CD4-positive, alpha-beta T cell (primary cell): ENCODE results near the gene PLA2G2D. TPM values are rescaled to one million over a fixed set of nuclear protein-coding genes. Genes with fewer than 3 reads are reported as not detected.

Experiments used
- ATAC-seq: fragments of 200-7000 bp; cut with Tn5 transposase; one replicate; pipeline ENCODE4 v1.10.0; 2022; ENCODE audit warnings: mild to moderate bottlenecking; ENCODE audit not compliant: poor library complexity
- CTCF ChIA-PET: fragments of 350-600 bp; sonication (Branson Sonifier 250); formaldehyde crosslinking; loops from one replicate; lab custom pipeline; 2021; ENCODE audit warnings: antibody characterized with exemption, inconsistent platforms; lab: Charles Lee
- POLR2A ChIA-PET: fragments of 350-600 bp; sonication (Branson Sonifier 250); formaldehyde crosslinking; loops from one replicate; lab custom pipeline; 2021; ENCODE audit warnings: antibody characterized with exemption, inconsistent platforms; lab: Charles Lee
- DNase-seq, 14 experiments: peaks; one replicate each; pipeline ENCODE4 v3.0.0-alpha.2; 2013 to 2020; ENCODE audit warnings: mixed read lengths in 2 of 14
- H3K27ac ChIP-seq, 2 donors: one replicate each; pipeline versions ENCODE4 v1.5.1 to v1.7.0; 2013; ENCODE audit warnings: low read length in 2 of 2, low read depth in 1 of 2, mild to moderate bottlenecking in 1 of 2
- H3K27me3 ChIP-seq, 2 experiments: 1 replicate in 1 of 2; 2 replicates in 1 of 2; pipeline versions ENCODE4 v1.6.1 to v1.7.0; 2013; ENCODE audit warnings: low read length in 2 of 2, control low read depth in 1 of 2, mild to moderate bottlenecking in 1 of 2, moderate library complexity in 1 of 2; ENCODE audit not compliant: insufficient read depth in 2 of 2, control insufficient read depth in 1 of 2
- H3K36me3 ChIP-seq: one replicate; pipeline ENCODE4 v1.6.1; 2013; ENCODE audit warnings: low read length, control low read depth; ENCODE audit not compliant: insufficient read depth
- H3K4me1 ChIP-seq: one replicate; pipeline ENCODE4 v1.6.1; 2013; ENCODE audit warnings: low read length, control low read depth; ENCODE audit not compliant: insufficient read depth
- H3K4me3 ChIP-seq: one replicate; pipeline ENCODE4 v1.5.1; 2013; ENCODE audit warnings: mild to moderate bottlenecking, low read length, moderate library complexity
- H3K9me3 ChIP-seq, 2 experiments: 1 replicate in 1 of 2; 2 replicates in 1 of 2; pipeline versions ENCODE4 v1.6.1 to v1.7.0; 2013; ENCODE audit warnings: low read length in 2 of 2, mild to moderate bottlenecking in 2 of 2, control low read depth in 1 of 2, moderate library complexity in 1 of 2; ENCODE audit not compliant: control insufficient read depth in 1 of 2, insufficient read depth in 1 of 2
- H3K27ac Mint-ChIP-seq: one replicate; pipeline ENCODE4 v1.8.0; 2020; ENCODE audit warnings: mixed read lengths
- H3K27me3 Mint-ChIP-seq: one replicate; pipeline ENCODE4 v1.8.0; 2021; ENCODE audit warnings: mixed read lengths
- H3K36me3 Mint-ChIP-seq: one replicate; pipeline ENCODE4 v1.8.0; 2021; ENCODE audit warnings: low read depth, mixed read lengths
- H3K4me1 Mint-ChIP-seq: one replicate; pipeline ENCODE4 v1.8.0; 2021; ENCODE audit warnings: low read depth, mixed read lengths
- H3K4me3 Mint-ChIP-seq: one replicate; pipeline ENCODE4 v1.8.0; 2020; ENCODE audit warnings: mild to moderate bottlenecking, mixed read lengths
- H3K9me3 Mint-ChIP-seq: one replicate; pipeline ENCODE4 v1.8.0; 2020; ENCODE audit warnings: mixed read lengths
- CTCF ChIP-seq: fragments of 200-600 bp; IDR thresholded peaks from one replicate; pipeline ENCODE4 v1.8.0; 2022; ENCODE audit warnings: antibody characterized with exemption, mild to moderate bottlenecking
- intact Hi-C, 2 experiments: fragments of 100-400 bp; cut with DNase I in 1 of 2; cut with micrococcal nuclease in 1 of 2; formaldehyde crosslinking; loops; one replicate each; pipeline versions ENCODE4 v1.15.1 to v1.9.0; 2023 to 2025; cut with DNase I, micrococcal nuclease
- total RNA-seq, 174 experiments: library from RNA in 2 of 174; stranded (reverse) in 2 of 174; gene quantifications; one replicate each; pipeline ENCODE4 v1.2.3 and lab custom pipeline; 2021 to 2026

Gene PLA2G2D
- total RNA-seq, 2 experiments from 2014 or later: not detected

- H3K4me1 Mint-ChIP-seq: no peaks in the 10 kb centered on the region
- H3K27ac Mint-ChIP-seq: no peak overlapping the region
- H3K4me3 ChIP-seq: no peak overlapping the region
- ChIA-PET CTCF (no interaction called here), POLR2A (no interaction called here)
- intact Hi-C loops: no loop called here
- H3K4me1 ChIP-seq: no peaks in the 10 kb centered on the region
- H3K27me3 ChIP-seq: peaks cover 0 to 12% of the 10 kb centered on the region in 2 experiments
- ATAC-seq (no peak), DNase-seq (no peak)
- no peaks in the 10 kb centered on the region for H3K9me3 ChIP-seq
- H3K9me3 Mint-ChIP-seq: no peaks in the 10 kb centered on the region
- no peak overlapping the region for H3K4me3 Mint-ChIP-seq
- no peak overlapping the region for H3K27ac ChIP-seq
- no peaks in the 10 kb centered on the region for H3K36me3 Mint-ChIP-seq
- H3K27me3 Mint-ChIP-seq: peaks cover 16% of the 10 kb centered on the region
- H3K36me3 ChIP-seq: no peaks in the 10 kb centered on the region
- TF ChIP-seq CTCF: no peak
Measured at GRCh38 chr1:20138346-20138745, 19.0 kb upstream of the PLA2G2D start.

GRCh38 chr1:20137604-20138003, 18.3 kb upstream of the PLA2G2D start:
- DNase-seq: no peak
- no peak for ATAC-seq
- Mint-ChIP-seq H3K27me3 (peaks cover 20% of the 10 kb centered on the region), H3K4me3 (no peak overlapping the region), H3K4me1 (no peaks in the 10 kb centered on the region), H3K27ac (no peak overlapping the region), H3K9me3 (no peaks in the 10 kb centered on the region), H3K36me3 (no peaks in the 10 kb centered on the region)
- H3K4me3 ChIP-seq: no peak overlapping the region
- no peaks in the 10 kb centered on the region for H3K9me3 ChIP-seq
- intact Hi-C loops: no loop called here
- no peaks in the 10 kb centered on the region for H3K36me3 ChIP-seq
- TF ChIP-seq CTCF: no peak
- H3K27ac ChIP-seq: no peak overlapping the region
- CTCF ChIA-PET: no interaction called here
- no peaks in the 10 kb centered on the region for H3K4me1 ChIP-seq
- POLR2A ChIA-PET: no interaction called here
- H3K27me3 ChIP-seq: peaks cover 0 to 12% of the 10 kb centered on the region in 2 experiments

GRCh38 chr1:20137055-20137454, 17.7 kb upstream of the PLA2G2D start:
- ATAC-seq (no peak), DNase-seq (no peak)
- Histone ChIP-seq H3K4me1 (no peaks in the 10 kb centered on the region), H3K27me3 (peaks cover 0 to 12% of the 10 kb centered on the region in 2 experiments), H3K4me3 (no peak overlapping the region), H3K27ac (no peak overlapping the region), H3K36me3 (no peaks in the 10 kb centered on the region), H3K9me3 (no peaks in the 10 kb centered on the region)
- TF ChIP-seq CTCF: no peak
- CTCF ChIA-PET: no interaction called here
- H3K36me3 Mint-ChIP-seq: no peaks in the 10 kb centered on the region
- intact Hi-C loops: no loop called here
- peaks cover 24% of the 10 kb centered on the region for H3K27me3 Mint-ChIP-seq
- no peaks in the 10 kb centered on the region for H3K9me3 Mint-ChIP-seq
- H3K4me1 Mint-ChIP-seq: no peaks in the 10 kb centered on the region
- H3K4me3 Mint-ChIP-seq: no peak overlapping the region
- H3K27ac Mint-ChIP-seq: no peak overlapping the region
- POLR2A ChIA-PET: no interaction called here
